Limb (tissue), 2 donors: Measurements from ENCODE around the gene AAK1.

ENCODE experiments used
- DNase-seq, 2 donors: peaks; one replicate each; pipeline ENCODE4 v3.0.0-alpha.2; 2016; ENCODE audit errors: extremely low spot score in 2 of 2

AAK1 gene

DNA sequence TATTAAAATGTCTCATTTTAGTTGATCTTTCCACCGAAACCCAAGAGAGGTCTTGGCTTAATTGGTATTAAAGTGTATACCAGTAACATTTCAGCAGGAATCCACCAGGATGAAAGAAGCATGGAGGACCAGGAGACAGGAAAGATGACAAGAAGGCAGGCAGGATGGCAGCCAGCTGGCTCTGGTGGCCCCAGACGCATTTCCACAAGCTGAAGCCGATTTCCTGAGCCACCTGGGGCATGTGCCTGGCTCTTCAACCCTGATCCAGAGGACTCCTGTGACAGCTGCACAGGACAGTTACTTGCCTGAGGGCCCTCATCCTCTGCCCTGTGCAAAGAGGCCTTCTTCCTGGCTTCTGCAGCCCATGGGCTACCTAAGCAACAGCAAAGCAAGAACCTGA is 149.4 kb downstream of the AAK1 start:
- DNase-seq = no peak

GRCh38 chr2:69493268-69493667 is 150.3 kb downstream of the AAK1 start:
- peak in 1 of 2 donors; percentile 38 for DNase-seq

GRCh38 chr2:69491864-69492263 is 151.7 kb downstream of the AAK1 start:
- DNase-seq = no peak

GRCh38 chr2:69490486-69490885 is 153.1 kb downstream of the AAK1 start:
- no peak for DNase-seq

DNA sequence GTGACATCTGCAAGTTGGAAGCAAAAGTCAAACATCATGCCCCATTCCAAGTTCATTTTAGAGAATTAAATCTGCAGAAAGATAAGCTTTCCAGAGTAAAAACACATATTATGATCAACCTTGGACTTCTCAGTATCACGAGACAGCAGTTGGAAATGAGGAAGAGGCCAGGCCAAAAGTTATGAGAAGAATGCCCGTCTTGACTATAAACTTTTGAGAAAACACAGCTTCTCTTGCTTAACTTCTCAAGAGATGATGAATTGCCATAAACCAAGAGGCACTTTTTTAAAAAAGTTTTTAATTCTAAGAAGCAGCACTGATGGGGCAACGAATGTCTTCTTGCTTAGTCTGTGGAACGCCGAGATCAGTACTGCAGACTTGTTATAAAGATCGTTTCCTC is 153.7 kb downstream of the AAK1 start:
- DNase-seq = no peak

DNA sequence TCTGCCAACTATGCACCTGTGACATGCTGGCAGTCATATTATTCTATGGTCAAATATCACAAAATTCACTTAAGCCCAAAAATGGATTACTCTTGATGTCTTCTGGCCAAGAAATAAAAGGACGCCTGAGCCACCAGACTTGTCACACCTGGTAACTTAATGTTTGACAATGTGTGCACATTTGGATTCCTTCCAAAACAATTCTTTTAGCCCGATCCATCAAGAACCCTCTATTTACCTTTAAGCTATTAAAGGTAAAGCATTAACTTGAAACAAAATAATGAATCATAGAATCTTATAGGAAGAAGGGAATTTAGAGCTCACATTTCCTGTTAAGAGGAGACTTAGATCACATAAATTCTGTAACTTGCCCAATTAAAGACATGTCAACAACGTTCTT is 159.8 kb downstream of the AAK1 start:
- DNase-seq = no peak

GRCh38 chr2:69483024-69483423 is 160.5 kb downstream of the AAK1 start:
- no peak for DNase-seq

- no peak for DNase-seq
Observed at GRCh38 chr2:69482471-69482870, 161.1 kb downstream of the AAK1 start.

- no peak for DNase-seq
Observed at GRCh38 chr2:69481421-69481820, 162.1 kb downstream of the AAK1 start.

GRCh38 chr2:69477627-69478026 is 165.9 kb downstream of the AAK1 start:
- DNase-seq = no peak

DNA sequence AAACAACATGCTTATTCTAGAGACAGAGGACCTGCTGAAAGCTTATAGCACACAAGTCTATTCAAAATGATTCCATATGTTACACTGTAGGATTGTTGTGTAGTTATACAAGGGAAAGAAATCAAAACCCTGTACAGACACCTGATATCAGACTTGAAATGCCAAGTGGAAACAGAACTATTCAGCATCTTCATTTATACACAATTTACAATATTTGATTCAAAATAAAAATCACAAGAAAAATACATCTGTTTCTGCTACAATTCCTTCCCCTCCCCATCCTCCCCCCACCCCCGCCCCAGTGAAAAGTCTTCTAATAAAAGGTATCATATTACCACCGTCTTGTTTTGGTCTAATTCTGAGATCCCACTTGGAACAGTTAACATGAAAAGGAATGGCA is 168.9 kb downstream of the AAK1 start:
- no peak for DNase-seq

- DNase-seq = no peak
Observed at GRCh38 chr2:69471793-69472192, 171.7 kb downstream of the AAK1 start.

DNA sequence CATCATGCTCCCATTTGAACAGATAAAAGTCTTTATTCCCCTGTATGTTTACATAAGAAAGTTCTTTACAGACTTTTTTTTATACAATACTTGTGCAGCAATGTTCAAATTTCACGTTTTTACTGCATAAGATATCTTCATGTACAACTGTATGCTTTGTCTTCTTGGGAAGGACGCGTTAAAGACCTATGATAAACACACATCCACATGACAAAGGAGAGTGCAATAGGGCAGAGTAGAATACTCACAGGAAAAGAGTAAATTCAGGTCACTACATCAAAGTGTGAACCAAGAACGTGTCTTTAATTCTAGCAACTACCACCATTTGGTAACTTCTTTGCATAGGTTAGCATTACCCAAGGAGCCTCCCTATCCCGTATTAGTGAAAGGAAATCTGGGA is 172.6 kb downstream of the AAK1 start:
- DNase-seq = no peak

GRCh38 chr2:69469784-69470183 is 173.8 kb downstream of the AAK1 start:
- DNase-seq = no peak

GRCh38 chr2:69469375-69469774 is 174.2 kb downstream of the AAK1 start:
- DNase-seq = no peak

DNA sequence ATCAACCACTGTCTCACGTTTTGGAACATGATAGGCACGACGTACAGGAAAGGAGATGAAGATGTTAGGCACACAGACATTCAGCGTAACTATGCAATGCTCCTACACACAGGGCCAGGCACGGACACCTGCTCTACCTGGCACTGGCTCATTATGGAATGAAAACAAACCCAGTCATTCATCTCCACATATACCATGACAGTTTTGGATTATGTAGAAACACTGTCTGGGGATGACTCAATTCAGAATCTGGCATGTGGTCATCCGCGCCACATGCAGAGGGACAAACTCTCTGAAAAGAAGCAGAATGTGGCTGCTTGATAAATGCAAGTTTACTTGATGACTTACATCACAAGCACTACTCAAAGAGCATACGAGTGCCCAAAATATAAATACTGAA is 176.8 kb downstream of the AAK1 start:
- no peak for DNase-seq

- no peak for DNase-seq
Observed at GRCh38 chr2:69465513-69466456, 177.8 kb downstream of the AAK1 start.

DNA sequence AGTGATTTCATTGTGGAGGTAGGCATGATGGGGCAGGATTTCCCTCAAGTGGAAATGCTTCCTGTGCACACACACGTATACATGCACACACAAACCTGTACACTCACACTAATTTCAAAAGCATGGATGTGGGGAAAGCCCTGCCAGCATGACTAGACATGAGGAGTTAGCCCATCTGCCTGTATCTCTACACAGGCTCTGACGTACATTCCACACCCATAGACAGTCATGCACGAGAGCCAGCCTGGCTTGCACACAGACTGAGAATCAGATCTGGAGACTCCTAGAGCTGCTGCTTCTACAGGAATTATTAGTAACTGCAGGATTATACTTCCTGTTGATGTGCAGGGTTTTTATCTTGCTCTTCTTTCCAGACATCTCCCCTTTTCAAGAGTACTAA is 179.0 kb downstream of the AAK1 start:
- DNase-seq = no peak

- DNase-seq = no peak
Observed at GRCh38 chr2:69462780-69463179, 180.8 kb downstream of the AAK1 start.

- DNase-seq = no peak
Observed at GRCh38 chr2:69461404-69461803, 182.1 kb downstream of the AAK1 start.

DNA sequence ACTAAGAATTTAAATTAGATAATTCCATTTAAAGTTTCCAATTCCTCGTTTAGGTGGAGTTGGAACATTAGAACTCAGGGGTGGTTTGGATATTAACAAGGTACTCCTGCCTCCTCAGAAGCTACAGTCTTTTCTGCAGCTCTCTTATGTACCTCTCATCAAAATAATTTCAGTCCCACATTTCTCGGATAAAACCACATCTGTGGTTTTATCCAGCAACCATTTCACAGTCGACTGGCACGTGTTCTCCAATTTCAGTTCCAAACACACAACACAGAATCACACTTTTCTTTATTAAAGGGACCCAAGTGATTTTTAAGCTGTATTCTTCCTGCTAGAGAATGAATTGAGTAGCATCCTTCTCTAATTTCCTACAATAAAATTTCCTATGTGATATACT is 183.6 kb downstream of the AAK1 start:
- DNase-seq = no peak

DNA sequence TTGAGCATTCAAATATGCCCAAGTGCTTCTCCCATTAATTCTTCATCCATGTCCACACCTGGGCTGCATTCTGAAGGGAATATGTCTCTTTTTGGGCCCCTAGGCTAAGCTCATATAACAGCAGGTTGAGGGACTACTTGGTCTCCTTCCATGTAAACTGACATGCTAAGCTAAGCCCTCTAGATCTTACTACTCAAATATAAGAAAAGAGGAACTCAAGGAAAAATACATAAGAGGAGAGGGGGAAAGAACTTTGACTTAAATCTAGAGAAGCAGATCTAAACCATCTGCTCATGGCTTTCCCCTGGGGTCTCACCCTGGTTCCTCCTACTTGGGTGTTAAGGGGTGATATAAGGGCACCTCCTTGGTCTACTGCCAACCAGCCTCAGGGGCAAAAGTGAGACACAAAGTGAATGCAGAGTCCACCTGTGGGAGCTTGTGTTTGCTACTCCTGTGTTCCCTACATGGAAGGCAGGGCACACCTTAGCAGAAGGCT is 186.5 kb downstream of the AAK1 start:
- no peak for DNase-seq

GRCh38 chr2:69456154-69456553 is 187.4 kb downstream of the AAK1 start:
- DNase-seq = no peak
